ENCODE measurements around the gene CLEC2L.

The CLEC2L gene

DNA sequence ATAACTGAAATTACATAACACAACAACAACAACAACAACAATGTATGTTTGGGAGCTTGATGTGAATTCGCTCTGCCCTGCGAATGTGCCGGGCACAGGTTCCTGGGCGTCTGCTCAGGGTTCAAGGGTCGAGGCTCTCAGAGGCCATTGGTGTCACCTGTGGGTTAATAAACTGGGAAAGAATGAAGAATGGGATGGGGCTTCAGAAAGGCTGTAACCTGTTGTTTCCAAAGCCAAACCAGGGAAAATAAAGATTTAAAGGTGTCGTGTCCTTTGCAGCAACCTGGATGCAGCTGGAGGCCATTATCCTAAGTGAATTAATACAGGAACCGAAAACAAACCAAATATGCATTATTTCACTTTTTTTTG lies 22.7 kb upstream of the CLEC2L start:
- ATAC-seq: no peak
- no peaks in the 10 kb centered on the region for H3K36me3 Mint-ChIP-seq (ENCODE audit: low read depth)
- no peak for DNase-seq
- H3K27ac Mint-ChIP-seq: no peak overlapping the region
- H3K9me3 Mint-ChIP-seq: no peaks in the 10 kb centered on the region
- H3K4me3 Mint-ChIP-seq: no peak overlapping the region
- no peaks in the 10 kb centered on the region for H3K27me3 Mint-ChIP-seq
- H3K4me1 Mint-ChIP-seq: peaks cover 4% of the 10 kb centered on the region

- ATAC-seq (no peak), DNase-seq (no peak)
- no peaks in the 10 kb centered on the region for H3K27me3 Mint-ChIP-seq
- H3K27ac Mint-ChIP-seq: no peak overlapping the region
- no peaks in the 10 kb centered on the region for H3K9me3 Mint-ChIP-seq
- H3K36me3 Mint-ChIP-seq (ENCODE audit: low read depth): no peaks in the 10 kb centered on the region
- H3K4me1 Mint-ChIP-seq: peaks cover 3% of the 10 kb centered on the region
- H3K4me3 Mint-ChIP-seq: no peak overlapping the region
Measured at GRCh38 chr7:139502226-139502625, 21.3 kb upstream of the CLEC2L start.

GRCh38 chr7:139505563-139505962 lies 17.9 kb upstream of the CLEC2L start:
- H3K9me3 Mint-ChIP-seq: no peaks in the 10 kb centered on the region
- no peaks in the 10 kb centered on the region for H3K4me1 Mint-ChIP-seq
- DNase-seq: peak; percentile 25
- no peak overlapping the region for H3K27ac Mint-ChIP-seq
- no peaks in the 10 kb centered on the region for H3K27me3 Mint-ChIP-seq
- no peak overlapping the region for H3K4me3 Mint-ChIP-seq
- no peaks in the 10 kb centered on the region for H3K36me3 Mint-ChIP-seq (ENCODE audit: low read depth)
- ATAC-seq: no peak

DNA sequence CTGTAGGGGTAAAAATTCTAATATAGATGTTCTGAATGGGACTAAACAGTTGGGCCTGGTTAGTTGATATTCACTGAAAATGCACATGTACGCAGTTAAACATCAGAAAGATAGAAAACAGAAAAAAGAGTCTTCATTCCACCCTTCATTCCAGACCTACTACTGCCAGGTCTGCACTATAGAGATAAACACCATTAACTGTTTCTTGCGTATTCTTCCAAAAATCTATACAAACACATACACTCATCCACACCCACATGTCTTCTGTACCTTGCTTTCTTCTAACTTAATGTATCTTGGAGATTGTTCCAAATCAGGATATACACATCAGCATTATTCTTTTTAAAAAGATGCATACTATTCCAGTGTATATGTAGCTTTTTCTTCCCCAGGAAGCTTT lies 13.9 kb upstream of the CLEC2L start:
- ATAC-seq: no peak
- Mint-ChIP-seq H3K27ac (no peak overlapping the region), H3K27me3 (no peaks in the 10 kb centered on the region), H3K36me3 (ENCODE audit: low read depth) (no peaks in the 10 kb centered on the region), H3K4me3 (no peak overlapping the region), H3K9me3 (no peaks in the 10 kb centered on the region), H3K4me1 (no peaks in the 10 kb centered on the region)
- DNase-seq: no peak

DNA sequence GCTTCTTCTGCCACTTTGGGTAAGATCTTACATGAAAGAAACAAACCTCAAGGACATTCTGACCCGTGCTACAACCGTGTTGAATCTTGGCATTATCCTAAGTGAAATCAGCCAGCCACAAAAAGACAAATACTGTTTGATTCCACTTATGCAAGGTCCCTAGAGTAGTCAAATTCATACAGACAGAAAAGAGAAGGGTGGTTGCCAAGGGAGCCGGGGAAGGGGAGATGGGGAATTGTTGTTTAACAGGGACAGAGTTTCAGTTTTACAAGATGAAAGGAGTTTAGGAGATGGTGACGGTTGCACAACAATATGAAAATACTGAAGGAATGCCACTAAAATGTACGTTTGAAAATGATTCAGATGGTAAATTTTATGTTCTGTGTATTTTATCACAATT lies 12.2 kb upstream of the CLEC2L start:
- Mint-ChIP-seq H3K9me3 (no peaks in the 10 kb centered on the region), H3K27me3 (no peaks in the 10 kb centered on the region), H3K4me3 (no peak overlapping the region), H3K4me1 (no peaks in the 10 kb centered on the region), H3K27ac (no peak overlapping the region), H3K36me3 (ENCODE audit: low read depth) (no peaks in the 10 kb centered on the region)
- DNase-seq (no peak), ATAC-seq (no peak)

DNA sequence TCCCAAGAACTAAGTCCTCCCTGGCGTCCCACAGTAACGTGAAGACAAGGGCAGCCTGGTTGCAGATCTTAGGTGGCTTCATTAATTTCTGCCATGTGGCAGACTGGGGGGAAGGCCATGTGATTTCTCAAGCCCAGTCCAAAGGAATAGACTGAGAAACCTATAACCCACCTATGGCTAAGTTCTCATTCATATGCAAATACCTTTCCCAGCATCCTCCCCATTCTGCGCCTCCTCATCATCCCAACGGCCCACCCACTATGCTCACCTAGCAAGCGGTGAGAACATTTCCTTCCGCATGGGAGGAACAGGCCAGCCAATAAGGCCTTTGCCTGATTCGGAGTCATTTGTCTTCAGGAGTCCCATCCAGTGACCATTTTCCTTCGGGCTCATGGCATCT lies 8.2 kb upstream of the CLEC2L start:
- no peaks in the 10 kb centered on the region for H3K9me3 Mint-ChIP-seq
- no peaks in the 10 kb centered on the region for H3K4me1 Mint-ChIP-seq
- H3K4me3 Mint-ChIP-seq: no peak overlapping the region
- no peaks in the 10 kb centered on the region for H3K27me3 Mint-ChIP-seq
- no peaks in the 10 kb centered on the region for H3K36me3 Mint-ChIP-seq (ENCODE audit: low read depth)
- H3K27ac Mint-ChIP-seq: no peak overlapping the region
- ATAC-seq (no peak), DNase-seq (no peak)

- no peak overlapping the region for H3K4me3 Mint-ChIP-seq
- H3K36me3 Mint-ChIP-seq (ENCODE audit: low read depth): no peaks in the 10 kb centered on the region
- H3K27ac Mint-ChIP-seq: no peak overlapping the region
- DNase-seq (no peak), ATAC-seq (no peak)
- H3K4me1 Mint-ChIP-seq: peaks cover 2% of the 10 kb centered on the region
- H3K9me3 Mint-ChIP-seq: no peaks in the 10 kb centered on the region
- H3K27me3 Mint-ChIP-seq: peaks cover 40% of the 10 kb centered on the region
Measured at GRCh38 chr7:139521439-139521838, 2.0 kb upstream of the CLEC2L start.

DNA sequence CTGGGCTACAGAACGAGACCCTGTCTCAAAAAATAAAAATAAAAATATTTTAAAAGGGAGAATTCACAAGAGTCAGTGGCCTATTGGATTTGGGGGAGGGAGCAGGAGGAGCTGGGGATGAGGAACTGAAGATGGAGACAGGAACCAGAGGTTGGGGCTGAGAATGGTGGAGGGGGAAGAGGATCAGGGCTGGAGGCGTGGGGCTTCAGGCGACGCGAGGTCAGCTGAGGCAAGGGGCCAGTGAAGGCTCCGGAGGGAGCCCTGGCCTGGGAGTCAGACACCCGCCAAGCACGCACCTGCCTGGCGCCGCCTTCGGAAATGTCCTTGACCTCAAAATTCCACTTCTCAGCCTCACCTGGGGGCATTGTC lies 671 bp upstream of the CLEC2L start:
- Mint-ChIP-seq H3K27ac (no peak overlapping the region), H3K9me3 (no peaks in the 10 kb centered on the region), H3K27me3 (peaks cover 43% of the 10 kb centered on the region), H3K36me3 (ENCODE audit: low read depth) (no peaks in the 10 kb centered on the region), H3K4me3 (peak overlapping the region; percentile 34), H3K4me1 (peaks cover 7% of the 10 kb centered on the region)
- ATAC-seq (no peak), DNase-seq (no peak)

DNA sequence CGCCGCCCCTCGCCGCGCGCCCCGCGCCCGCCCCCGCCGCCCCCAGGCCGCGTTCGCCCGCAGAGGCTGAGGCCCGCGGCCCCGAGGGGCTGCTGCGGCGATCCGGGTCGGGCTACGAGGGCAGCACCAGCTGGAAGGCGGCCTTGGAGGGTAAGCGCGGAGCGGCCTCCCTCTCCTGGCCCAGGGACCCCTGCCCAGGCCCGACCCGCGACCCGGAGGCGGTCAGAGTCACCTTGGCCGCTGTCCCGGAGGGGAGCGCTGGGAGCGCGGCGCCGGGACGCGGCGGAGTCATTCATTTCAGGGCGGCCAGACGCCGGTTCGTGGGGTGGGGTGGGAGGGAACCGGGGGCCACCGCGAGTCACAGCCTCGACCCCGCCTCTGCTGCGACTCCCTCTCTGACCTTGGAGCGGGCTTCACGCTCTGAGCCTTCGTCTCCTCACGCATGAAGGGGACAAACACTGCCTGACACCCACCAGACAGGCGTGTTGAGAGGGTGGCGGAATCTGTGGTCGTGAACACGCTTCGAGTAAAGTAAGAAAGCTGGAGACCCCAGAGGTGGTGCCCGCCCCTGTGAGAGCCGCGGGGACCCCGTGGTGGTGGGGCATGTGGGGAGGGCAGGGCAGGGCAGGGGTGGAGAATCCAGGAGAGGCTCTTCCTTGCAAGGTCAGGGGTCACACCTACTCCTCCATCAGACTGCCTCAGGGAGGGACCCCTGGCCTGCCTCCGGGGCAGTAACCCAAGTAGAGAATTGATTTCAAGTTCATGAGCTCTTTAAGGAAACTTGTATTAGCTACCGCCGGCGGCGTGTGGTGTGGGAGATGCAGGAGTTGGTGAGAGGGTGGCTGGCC lies 707 bp downstream of the CLEC2L start:
- H3K4me1 Mint-ChIP-seq: peaks cover 7% of the 10 kb centered on the region

GRCh38 chr7:139525239-139525638 lies 1.8 kb downstream of the CLEC2L start:
- Mint-ChIP-seq H3K9me3 (no peaks in the 10 kb centered on the region), H3K4me3 (no peak overlapping the region), H3K27me3 (peaks cover 43% of the 10 kb centered on the region), H3K4me1 (peaks cover 7% of the 10 kb centered on the region), H3K36me3 (ENCODE audit: low read depth) (no peaks in the 10 kb centered on the region), H3K27ac (no peak overlapping the region)
- DNase-seq (no peak), ATAC-seq (peak; percentile 13)

More for the DNA sequence above, 707 bp downstream of the CLEC2L start:
- no peak overlapping the region for H3K27ac Mint-ChIP-seq
- H3K4me3 Mint-ChIP-seq: no peak overlapping the region
- no peaks in the 10 kb centered on the region for H3K9me3 Mint-ChIP-seq
- no peaks in the 10 kb centered on the region for H3K36me3 Mint-ChIP-seq (ENCODE audit: low read depth)
- H3K27me3 Mint-ChIP-seq: peaks cover 43% of the 10 kb centered on the region
- ATAC-seq: no peak
- DNase-seq: no peak

- peaks cover 43% of the 10 kb centered on the region for H3K27me3 Mint-ChIP-seq
- no peak overlapping the region for H3K4me3 Mint-ChIP-seq
- H3K36me3 Mint-ChIP-seq (ENCODE audit: low read depth): no peaks in the 10 kb centered on the region
- peaks cover 7% of the 10 kb centered on the region for H3K4me1 Mint-ChIP-seq
- H3K9me3 Mint-ChIP-seq: no peaks in the 10 kb centered on the region
- DNase-seq: no peak
- ATAC-seq: no peak
- H3K27ac Mint-ChIP-seq: no peak overlapping the region
Measured at GRCh38 chr7:139525750-139526149, 2.3 kb downstream of the CLEC2L start.

- Mint-ChIP-seq H3K4me3 (no peak overlapping the region), H3K9me3 (no peaks in the 10 kb centered on the region), H3K36me3 (ENCODE audit: low read depth) (no peaks in the 10 kb centered on the region), H3K27me3 (peaks cover 33% of the 10 kb centered on the region), H3K4me1 (peaks cover 7% of the 10 kb centered on the region), H3K27ac (no peak overlapping the region)
- DNase-seq (no peak), ATAC-seq (no peak)
Measured at GRCh38 chr7:139526578-139527544, 3.4 kb downstream of the CLEC2L start.

DNA sequence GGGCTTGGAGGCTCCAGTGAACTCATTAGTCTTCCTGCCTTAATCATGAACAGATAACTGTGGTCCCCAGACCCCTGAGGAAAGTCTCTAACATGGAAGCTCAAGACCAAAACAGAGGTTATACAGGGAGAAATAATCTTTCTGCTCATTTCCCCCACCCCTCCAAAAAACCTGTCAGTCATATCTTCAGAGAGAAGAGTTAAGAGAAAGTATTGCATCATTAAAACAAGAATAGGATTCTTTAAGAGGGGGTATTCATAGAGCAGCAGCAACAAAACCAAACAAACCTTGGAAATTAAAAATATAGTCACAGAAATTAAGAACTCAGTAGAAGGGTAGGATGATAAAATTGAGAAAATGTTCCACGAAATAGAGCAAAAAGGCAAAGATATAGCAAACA lies 7.6 kb downstream of the CLEC2L start:
- no peak overlapping the region for H3K27ac Mint-ChIP-seq
- no peak overlapping the region for H3K4me3 Mint-ChIP-seq

GRCh38 chr7:139532636-139533155 lies 9.2 kb downstream of the CLEC2L start:
- Mint-ChIP-seq H3K27ac (no peak overlapping the region), H3K9me3 (no peaks in the 10 kb centered on the region), H3K4me3 (no peak overlapping the region), H3K4me1 (no peaks in the 10 kb centered on the region), H3K36me3 (ENCODE audit: low read depth) (no peaks in the 10 kb centered on the region), H3K27me3 (no peaks in the 10 kb centered on the region)
- no peak for DNase-seq
- ATAC-seq: no peak

More for the DNA sequence above, 7.6 kb downstream of the CLEC2L start:
- DNase-seq: no peak
- Mint-ChIP-seq H3K4me1 (peaks cover 5% of the 10 kb centered on the region), H3K36me3 (ENCODE audit: low read depth) (no peaks in the 10 kb centered on the region), H3K27me3 (peaks cover 3% of the 10 kb centered on the region), H3K9me3 (no peaks in the 10 kb centered on the region)
- ATAC-seq: no peak

GRCh38 chr7:139534096-139534495 lies 10.6 kb downstream of the CLEC2L start:
- DNase-seq: no peak
- no peak overlapping the region for H3K27ac Mint-ChIP-seq
- H3K27me3 Mint-ChIP-seq: no peaks in the 10 kb centered on the region
- no peaks in the 10 kb centered on the region for H3K9me3 Mint-ChIP-seq
- no peak overlapping the region for H3K4me3 Mint-ChIP-seq
- no peaks in the 10 kb centered on the region for H3K36me3 Mint-ChIP-seq (ENCODE audit: low read depth)
- ATAC-seq: no peak
- no peaks in the 10 kb centered on the region for H3K4me1 Mint-ChIP-seq
